ENCODE measurements around the gene GPR162. TPM values are rescaled to one million over a fixed set of nuclear protein-coding genes. Genes with fewer than 3 reads are reported as not detected.

Gene GPR162, protein sequence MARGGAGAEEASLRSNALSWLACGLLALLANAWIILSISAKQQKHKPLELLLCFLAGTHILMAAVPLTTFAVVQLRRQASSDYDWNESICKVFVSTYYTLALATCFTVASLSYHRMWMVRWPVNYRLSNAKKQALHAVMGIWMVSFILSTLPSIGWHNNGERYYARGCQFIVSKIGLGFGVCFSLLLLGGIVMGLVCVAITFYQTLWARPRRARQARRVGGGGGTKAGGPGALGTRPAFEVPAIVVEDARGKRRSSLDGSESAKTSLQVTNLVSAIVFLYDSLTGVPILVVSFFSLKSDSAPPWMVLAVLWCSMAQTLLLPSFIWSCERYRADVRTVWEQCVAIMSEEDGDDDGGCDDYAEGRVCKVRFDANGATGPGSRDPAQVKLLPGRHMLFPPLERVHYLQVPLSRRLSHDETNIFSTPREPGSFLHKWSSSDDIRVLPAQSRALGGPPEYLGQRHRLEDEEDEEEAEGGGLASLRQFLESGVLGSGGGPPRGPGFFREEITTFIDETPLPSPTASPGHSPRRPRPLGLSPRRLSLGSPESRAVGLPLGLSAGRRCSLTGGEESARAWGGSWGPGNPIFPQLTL
- 4.2 TPM for total RNA-seq

DNA sequence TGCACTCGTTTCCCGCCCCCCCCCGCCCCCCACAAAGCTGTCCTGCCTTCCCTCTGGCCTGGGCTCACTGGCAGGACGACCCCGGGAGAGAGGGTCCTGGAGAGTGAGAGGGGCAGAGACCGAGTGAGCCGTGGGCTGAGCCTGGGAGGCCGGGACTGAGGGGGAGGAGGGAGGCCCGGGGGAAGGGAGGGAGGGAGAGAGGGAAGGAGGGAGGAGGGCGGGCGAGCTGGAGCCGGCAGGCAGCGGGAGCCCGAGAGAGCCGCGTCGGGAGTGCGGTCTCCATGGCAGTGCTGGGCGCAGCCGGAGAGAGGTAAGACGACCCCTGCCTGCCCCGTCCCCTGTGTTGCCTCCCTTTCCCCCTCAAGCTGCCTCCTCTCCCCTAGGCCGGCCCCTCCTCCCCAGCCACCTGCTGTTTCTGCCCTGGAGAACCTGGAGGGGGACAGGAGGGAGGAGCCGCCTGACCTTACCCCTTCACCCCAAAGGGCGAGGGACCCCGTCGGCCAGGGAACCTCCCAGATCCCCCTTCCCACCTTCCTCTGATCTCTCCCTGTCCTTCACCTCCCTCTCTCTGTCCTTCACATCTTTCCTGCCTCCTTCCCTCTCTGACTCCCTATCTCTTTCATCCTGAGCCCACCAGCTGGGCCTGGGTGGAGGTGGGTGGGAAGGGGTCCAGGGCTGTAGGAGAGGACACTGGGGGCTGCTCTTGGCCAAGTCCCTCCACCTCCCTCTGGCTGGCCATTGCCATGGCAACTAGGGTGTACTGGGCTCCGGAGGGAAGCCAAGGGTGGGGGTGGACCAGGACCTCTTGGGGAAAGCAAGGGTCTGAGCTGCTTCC, at the start of gene GPR162:
GPR162 (plus strand) TSS at position 231 of the 835 bp plus-strand sequence. CDS start 2,078 bp downstream, outside the sequence.
- H3K9me3 ChIP-seq (ENCODE audit: low read depth, low read length) = no peaks in the 10 kb centered on the region
- H3K4me3 ChIP-seq (ENCODE audit: low read length) = peak within 1 kb of the TSS; percentile 26
- H3K27me3 ChIP-seq (ENCODE audit: insufficient read depth, low read length) = peaks cover 15% of the 10 kb centered on the region
- H3K4me1 ChIP-seq (ENCODE audit: insufficient read depth, low read length) = peaks cover 20% of the 10 kb centered on the region

- Histone ChIP-seq H3K27me3 (ENCODE audit: insufficient read depth, low read length) (peaks cover 57% of the 10 kb centered on the region), H3K4me1 (ENCODE audit: insufficient read depth, low read length) (peaks cover 35% of the 10 kb centered on the region), H3K9me3 (ENCODE audit: low read depth, low read length) (no peaks in the 10 kb centered on the region), H3K4me3 (ENCODE audit: low read length) (peak within 1 kb of the TSS; percentile 12)
These were observed 49.3 kb upstream of the GPR162 start, which contains the start of gene LAG3 for GRCh38 chr12:6772331-6772695. TSS of gene LAG3 (plus strand) at chr12:6772520. CDS start at chr12:6772853, 333 bp downstream.

DNA sequence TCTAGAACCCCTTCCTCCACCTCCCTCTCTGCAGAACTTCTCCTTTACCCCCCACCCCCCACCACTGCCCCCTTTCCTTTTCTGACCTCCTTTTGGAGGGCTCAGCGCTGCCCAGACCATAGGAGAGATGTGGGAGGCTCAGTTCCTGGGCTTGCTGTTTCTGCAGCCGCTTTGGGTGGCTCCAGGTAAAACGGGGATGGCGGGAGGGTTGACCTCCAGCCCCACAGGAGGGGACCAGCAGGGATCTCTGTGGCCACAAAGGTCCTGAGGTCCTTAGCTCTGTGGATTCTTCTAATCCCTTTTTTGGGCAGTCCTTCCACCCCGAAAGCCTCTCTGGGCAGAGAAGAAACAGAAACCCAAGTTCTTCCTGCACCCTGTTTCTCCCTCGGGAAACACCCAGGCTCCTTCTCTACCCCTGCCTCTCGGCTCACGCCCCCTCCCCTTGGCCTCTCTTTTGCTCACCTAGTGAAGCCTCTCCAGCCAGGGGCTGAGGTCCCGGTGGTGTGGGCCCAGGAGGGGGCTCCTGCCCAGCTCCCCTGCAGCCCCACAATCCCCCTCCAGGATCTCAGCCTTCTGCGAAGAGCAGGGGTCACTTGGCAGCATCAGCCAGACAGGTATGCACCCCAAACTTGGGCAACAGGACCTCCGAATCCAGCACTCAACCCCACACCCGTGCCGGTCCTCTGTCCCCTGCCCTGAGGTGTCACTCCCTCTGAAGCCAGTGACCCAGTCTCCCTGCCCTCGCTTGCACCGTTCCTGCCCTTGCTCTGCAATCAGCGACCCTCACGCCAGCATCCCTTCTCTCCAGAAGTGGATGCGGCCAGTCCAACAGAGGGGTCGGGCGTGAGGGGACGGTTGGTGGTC, 48.7 kb upstream of the GPR162 start:
- H3K9me3 ChIP-seq (ENCODE audit: low read depth, low read length) = no peaks in the 10 kb centered on the region
- peaks cover 32% of the 10 kb centered on the region for H3K4me1 ChIP-seq (ENCODE audit: insufficient read depth, low read length)
- peaks cover 53% of the 10 kb centered on the region for H3K27me3 ChIP-seq (ENCODE audit: insufficient read depth, low read length)
- peak overlapping the region; percentile 12 for H3K4me3 ChIP-seq (ENCODE audit: low read length)

DNA sequence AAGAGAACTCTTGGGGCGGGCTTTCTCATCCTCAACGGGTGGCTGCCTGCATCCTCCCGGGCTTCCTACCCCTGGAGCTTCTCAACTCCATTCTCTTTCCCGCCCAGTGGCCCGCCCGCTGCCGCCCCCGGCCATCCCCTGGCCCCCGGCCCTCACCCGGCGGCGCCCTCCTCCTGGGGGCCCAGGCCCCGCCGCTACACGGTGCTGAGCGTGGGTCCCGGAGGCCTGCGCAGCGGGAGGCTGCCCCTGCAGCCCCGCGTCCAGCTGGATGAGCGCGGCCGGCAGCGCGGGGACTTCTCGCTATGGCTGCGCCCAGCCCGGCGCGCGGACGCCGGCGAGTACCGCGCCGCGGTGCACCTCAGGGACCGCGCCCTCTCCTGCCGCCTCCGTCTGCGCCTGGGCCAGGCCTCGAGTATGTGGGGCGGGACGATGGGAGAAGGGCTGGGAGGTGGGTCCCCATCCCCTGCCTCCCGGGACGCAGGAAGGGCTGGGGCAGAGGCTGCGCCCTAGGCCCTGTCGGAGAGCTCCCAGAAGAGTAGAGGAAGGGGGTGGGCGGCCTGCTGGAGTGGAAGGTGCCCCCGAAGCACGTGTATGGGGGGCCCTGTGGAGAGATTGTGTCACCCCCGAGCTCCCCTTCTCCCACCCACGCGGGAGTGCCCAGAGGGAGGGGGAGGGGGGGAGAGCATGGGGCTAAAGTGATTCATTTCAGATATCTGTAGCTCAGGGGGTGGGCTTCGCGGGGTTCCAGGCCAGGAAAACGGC, 47.9 kb upstream of the GPR162 start:
- no peaks in the 10 kb centered on the region for H3K9me3 ChIP-seq (ENCODE audit: low read depth, low read length)
- H3K27me3 ChIP-seq (ENCODE audit: insufficient read depth, low read length) = peaks cover 45% of the 10 kb centered on the region
- H3K4me3 ChIP-seq (ENCODE audit: low read length) = peak overlapping the region; percentile 12
- peaks cover 40% of the 10 kb centered on the region for H3K4me1 ChIP-seq (ENCODE audit: insufficient read depth, low read length)

GRCh38 chr12:6774499-6775062, 47.0 kb upstream of the GPR162 start:
- Histone ChIP-seq H3K27me3 (ENCODE audit: insufficient read depth, low read length) (peaks cover 41% of the 10 kb centered on the region), H3K4me1 (ENCODE audit: insufficient read depth, low read length) (peaks cover 44% of the 10 kb centered on the region), H3K9me3 (ENCODE audit: low read depth, low read length) (no peaks in the 10 kb centered on the region), H3K4me3 (ENCODE audit: low read length) (no peak overlapping the region)

GRCh38 chr12:6775185-6776174, 46.1 kb upstream of the GPR162 start:
- peaks cover 40% of the 10 kb centered on the region for H3K27me3 ChIP-seq (ENCODE audit: insufficient read depth, low read length)
- peaks cover 53% of the 10 kb centered on the region for H3K4me1 ChIP-seq (ENCODE audit: insufficient read depth, low read length)
- H3K4me3 ChIP-seq (ENCODE audit: low read length) = no peak overlapping the region
- no peaks in the 10 kb centered on the region for H3K9me3 ChIP-seq (ENCODE audit: low read depth, low read length)

GRCh38 chr12:6777386-6777785, 44.2 kb upstream of the GPR162 start:
- Histone ChIP-seq H3K4me1 (ENCODE audit: insufficient read depth, low read length) (peaks cover 43% of the 10 kb centered on the region), H3K9me3 (ENCODE audit: low read depth, low read length) (no peaks in the 10 kb centered on the region), H3K4me3 (ENCODE audit: low read length) (no peak overlapping the region), H3K27me3 (ENCODE audit: insufficient read depth, low read length) (peaks cover 40% of the 10 kb centered on the region)

GRCh38 chr12:6778217-6778573, 43.4 kb upstream of the GPR162 start:
- H3K27me3 ChIP-seq (ENCODE audit: insufficient read depth, low read length) = peaks cover 34% of the 10 kb centered on the region
- H3K4me3 ChIP-seq (ENCODE audit: low read length) = no peak overlapping the region
- H3K4me1 ChIP-seq (ENCODE audit: insufficient read depth, low read length) = peaks cover 34% of the 10 kb centered on the region
- H3K9me3 ChIP-seq (ENCODE audit: low read depth, low read length) = no peaks in the 10 kb centered on the region

DNA sequence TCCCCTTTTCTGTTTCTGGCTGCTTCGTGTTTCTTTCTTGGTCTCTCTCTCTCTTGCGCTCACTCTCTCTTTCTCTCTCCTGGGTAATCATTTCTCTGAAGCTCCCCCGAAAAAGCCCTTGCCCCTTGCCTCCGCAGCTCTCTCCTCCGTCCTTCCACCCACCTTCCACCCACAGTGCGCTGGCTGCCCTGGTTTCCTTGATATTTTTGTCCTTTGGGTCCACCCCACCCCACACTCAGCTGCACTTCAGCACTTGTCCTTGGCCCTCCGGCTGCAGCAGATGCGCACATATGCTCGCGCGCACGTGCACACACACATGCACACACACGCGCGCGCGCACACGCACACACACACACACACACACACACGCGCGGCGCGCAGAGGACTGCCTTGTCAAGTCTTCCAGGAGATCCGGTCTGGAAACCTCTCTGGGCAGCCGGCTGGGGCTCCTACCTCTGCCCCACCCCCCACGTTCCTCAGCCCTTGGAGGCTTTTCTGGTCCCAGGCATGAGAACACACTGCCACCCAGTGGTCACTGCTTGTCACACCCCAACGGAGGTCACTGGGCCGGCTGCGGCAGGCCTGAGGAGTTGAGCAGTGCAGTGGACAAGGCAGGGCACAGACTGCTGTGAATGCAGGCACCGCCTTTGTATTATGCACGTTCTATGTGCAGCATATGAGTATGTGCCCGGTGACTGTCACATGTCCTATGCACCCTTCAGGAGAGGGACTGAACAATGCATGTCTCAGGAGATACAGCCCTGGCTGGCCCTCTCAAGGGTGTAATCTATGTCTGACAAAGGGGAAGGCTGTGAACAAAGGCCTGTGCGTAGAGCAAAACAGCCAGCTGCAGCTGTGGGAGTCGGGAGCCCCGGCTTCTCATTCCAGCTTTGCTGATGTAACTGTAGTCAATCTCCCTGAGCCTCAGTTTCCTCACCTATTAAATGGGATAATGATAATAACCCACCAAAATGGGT, 42.8 kb upstream of the GPR162 start:
- Histone ChIP-seq H3K4me1 (ENCODE audit: insufficient read depth, low read length) (peaks cover 34% of the 10 kb centered on the region), H3K9me3 (ENCODE audit: low read depth, low read length) (no peaks in the 10 kb centered on the region), H3K27me3 (ENCODE audit: insufficient read depth, low read length) (peaks cover 31% of the 10 kb centered on the region), H3K4me3 (ENCODE audit: low read length) (peak overlapping the region; percentile 10)

DNA sequence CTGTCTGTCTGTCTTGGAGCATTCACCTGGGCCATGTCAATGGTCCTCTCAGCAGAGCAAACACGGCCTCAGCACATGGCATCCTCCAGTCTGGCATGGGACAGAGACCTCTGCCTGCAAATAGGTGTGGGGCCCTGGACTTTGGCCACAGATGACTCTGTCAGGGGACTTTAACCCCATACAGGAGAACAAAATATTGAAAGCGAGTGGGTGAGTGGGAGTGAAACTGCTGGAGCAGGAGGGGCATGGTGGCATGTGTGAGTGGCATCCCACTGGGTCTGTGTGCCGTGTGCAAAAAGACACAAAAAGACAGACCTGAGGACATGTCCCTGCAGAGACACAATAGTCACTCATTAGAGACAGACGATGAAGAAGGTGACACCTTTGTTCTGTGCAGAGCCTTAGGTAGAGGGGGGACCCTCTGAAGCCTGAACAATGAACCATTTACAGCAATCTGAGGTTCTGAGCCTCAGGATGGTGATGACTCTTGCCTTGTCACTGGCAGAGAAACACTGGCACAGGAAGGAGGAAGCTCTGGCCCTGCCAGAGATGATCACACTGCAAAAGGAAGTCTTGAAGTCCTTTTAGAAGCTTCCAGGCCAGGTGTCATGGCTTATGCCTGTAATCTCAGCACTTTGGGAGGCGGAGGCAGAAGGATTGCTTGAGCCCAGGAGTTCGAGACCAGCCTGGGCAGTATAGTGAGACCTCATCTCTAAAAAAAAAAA, 41.8 kb upstream of the GPR162 start:
- Histone ChIP-seq H3K4me3 (ENCODE audit: low read length) (no peak overlapping the region), H3K4me1 (ENCODE audit: insufficient read depth, low read length) (peaks cover 40% of the 10 kb centered on the region), H3K27me3 (ENCODE audit: insufficient read depth, low read length) (peaks cover 23% of the 10 kb centered on the region), H3K9me3 (ENCODE audit: low read depth, low read length) (no peaks in the 10 kb centered on the region)

DNA sequence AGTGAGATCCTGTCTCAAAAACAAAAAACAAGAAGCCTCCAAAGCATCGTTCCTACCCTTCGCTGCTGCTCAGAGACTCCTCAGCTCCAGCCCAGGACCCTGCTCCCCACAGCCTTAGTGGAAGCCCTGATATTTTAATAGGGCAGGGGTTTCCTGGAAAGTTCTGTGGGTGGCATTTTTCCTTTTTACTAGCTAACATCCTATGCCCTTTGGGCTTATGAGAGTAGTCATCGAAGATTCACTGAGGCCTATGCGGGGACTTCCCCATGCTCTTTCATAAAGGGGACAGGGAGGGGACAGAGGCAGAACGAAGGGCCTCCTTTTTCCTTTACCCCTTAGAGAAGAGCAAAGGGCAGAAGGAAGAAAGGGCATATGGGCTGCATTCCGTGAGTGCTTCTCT, 41.0 kb upstream of the GPR162 start:
- H3K4me3 ChIP-seq (ENCODE audit: low read length) = no peak overlapping the region

More for the DNA sequence above, 41.0 kb upstream of the GPR162 start:
- Histone ChIP-seq H3K4me1 (ENCODE audit: insufficient read depth, low read length) (peaks cover 47% of the 10 kb centered on the region), H3K9me3 (ENCODE audit: low read depth, low read length) (no peaks in the 10 kb centered on the region), H3K27me3 (ENCODE audit: insufficient read depth, low read length) (peaks cover 16% of the 10 kb centered on the region)
